Measurements from ENCODE around the gene ISM1. TPM values are rescaled to one million over a fixed set of nuclear protein-coding genes. Genes with fewer than 3 reads are reported as not detected.

ISM1 gene
- total and polyA plus RNA-seq, 8 donors = 0.25 to 14.3 (median 0.97) TPM; not detected in 2

DNA sequence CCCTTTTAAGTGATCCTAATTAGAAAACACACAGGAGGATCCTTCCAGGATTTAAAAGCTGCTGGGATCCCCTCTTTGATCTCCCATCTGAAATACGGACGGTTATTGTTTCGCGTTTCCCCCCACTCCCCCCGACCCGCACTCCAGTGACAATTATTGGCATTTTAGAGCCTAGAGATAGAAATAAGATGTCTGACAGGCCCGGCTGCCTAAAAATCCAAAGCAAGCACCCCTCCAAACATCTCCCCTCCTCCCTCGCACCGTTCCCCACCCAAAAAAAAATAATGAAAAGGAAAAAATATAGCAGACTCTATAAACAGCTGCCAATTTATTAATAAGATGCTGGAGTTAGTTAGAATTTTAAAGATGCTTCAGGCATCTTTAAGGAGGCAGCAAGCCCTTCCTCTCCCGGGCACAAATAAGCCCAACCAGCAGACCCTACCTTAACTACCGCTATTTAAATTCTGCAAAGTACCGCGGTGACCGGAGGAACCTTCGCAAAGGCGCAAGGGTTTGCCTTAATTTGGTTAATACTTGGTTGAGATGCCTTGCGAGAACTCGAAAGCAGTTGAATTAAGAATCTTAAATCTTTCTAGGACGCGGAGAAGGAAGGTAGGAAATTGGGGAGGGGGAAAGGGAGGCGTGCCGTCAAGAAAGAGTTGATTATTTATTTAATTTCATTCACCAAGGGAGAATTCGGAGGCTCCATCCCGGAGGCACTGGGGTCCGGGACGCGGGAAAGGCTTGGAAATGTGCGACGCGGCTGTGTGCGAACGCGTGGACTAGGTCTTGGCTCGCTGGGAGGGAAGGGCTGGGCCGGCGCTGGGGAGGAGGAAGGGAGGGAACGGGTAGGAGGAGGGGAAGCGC lies 1.5 kb upstream of the ISM1 start:
- Histone ChIP-seq H3K9me3 (no peaks in the 10 kb centered on the region), H3K4me3 (peak overlapping the region; percentile 53 to 63 (median 56)), H3K27me3 (peaks cover 7 to 67% (median 52%) of the 10 kb centered on the region in 3 donors), H3K27ac (peak overlapping the region in 1 of 5 donors; percentile 66), H3K4me1 (peaks cover 21 to 30% (median 26%) of the 10 kb centered on the region in 4 donors), H3K36me3 (no peaks in the 10 kb centered on the region)
- TF ChIP-seq, protein P1, sequence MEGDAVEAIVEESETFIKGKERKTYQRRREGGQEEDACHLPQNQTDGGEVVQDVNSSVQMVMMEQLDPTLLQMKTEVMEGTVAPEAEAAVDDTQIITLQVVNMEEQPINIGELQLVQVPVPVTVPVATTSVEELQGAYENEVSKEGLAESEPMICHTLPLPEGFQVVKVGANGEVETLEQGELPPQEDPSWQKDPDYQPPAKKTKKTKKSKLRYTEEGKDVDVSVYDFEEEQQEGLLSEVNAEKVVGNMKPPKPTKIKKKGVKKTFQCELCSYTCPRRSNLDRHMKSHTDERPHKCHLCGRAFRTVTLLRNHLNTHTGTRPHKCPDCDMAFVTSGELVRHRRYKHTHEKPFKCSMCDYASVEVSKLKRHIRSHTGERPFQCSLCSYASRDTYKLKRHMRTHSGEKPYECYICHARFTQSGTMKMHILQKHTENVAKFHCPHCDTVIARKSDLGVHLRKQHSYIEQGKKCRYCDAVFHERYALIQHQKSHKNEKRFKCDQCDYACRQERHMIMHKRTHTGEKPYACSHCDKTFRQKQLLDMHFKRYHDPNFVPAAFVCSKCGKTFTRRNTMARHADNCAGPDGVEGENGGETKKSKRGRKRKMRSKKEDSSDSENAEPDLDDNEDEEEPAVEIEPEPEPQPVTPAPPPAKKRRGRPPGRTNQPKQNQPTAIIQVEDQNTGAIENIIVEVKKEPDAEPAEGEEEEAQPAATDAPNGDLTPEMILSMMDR (IDR thresholded peaks at IDR 0.05) = no peak
- TF ChIP-seq POLR2AphosphoS5 (IDR thresholded peaks at IDR 0.05) (no peak), EP300 (IDR thresholded peaks at IDR 0.05) (no peak), POLR2A (IDR thresholded peaks at IDR 0.05) (no peak)
- DNase-seq = peak in 1 of 2 donors; percentile 6
- 9 to 15% (median 12%) methylated on average over 38 of the region's 38 CpGs for WGBS, 5 donors
- intact Hi-C loops (cut with DNase I; ENCODE audit: low total_unique reads) = no loop called here

- Histone ChIP-seq H3K4me3 (peak overlapping the region; percentile 53 to 63 (median 56)), H3K27me3 (peaks cover 7 to 67% (median 52%) of the 10 kb centered on the region in 3 donors), H3K9me3 (no peaks in the 10 kb centered on the region), H3K36me3 (no peaks in the 10 kb centered on the region), H3K4me1 (peaks cover 21 to 30% (median 26%) of the 10 kb centered on the region in 4 donors), H3K27ac (peak overlapping the region in 2 of 5 donors; percentile 31 to 66)
- TF ChIP-seq, protein P1 (IDR thresholded peaks at IDR 0.05) = no peak
- peak in 1 of 3 donors; percentile 27 for TF ChIP-seq POLR2AphosphoS5 (IDR thresholded peaks at IDR 0.05)
- DNase-seq = peak; percentile 27 to 73
- intact Hi-C loops (cut with DNase I; ENCODE audit: low total_unique reads) = no loop called here
- WGBS, 5 donors = 0 to 2% (median 2%) methylated on average over 26 to 63 of the region's 63 CpGs
These were observed 725 bp upstream of the ISM1 start for GRCh38 chr20:13220194-13220903.

DNA sequence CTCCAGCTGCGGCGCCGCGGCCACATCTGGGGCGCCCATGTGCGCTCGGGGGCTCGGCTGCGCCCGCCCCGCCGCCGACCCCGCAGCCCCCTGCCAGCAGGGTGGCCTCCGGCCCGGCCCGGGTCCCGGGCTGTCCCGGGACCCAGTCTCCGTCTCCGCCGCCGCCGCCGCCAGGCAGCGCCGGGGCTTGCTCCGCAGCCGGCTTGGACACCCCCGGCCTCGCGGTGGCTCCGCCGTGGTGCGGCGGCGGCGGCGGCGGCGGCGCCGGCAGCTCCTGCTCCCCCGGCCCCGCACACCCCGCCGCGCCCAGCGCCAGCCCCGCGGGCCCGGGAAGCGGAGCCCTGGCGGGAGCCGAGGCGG lies 219 bp downstream of the ISM1 start:
- TF ChIP-seq POLR2A (IDR thresholded peaks at IDR 0.05) = no peak
- TF ChIP-seq, protein P1 (IDR thresholded peaks at IDR 0.05) = no peak
- TF ChIP-seq POLR2AphosphoS5 (IDR thresholded peaks at IDR 0.05) = no peak
- TF ChIP-seq EP300 (IDR thresholded peaks at IDR 0.05) = no peak
- Histone ChIP-seq H3K4me1 (peaks cover 21 to 30% (median 26%) of the 10 kb centered on the region in 4 donors), H3K27me3 (peaks cover 7 to 60% (median 47%) of the 10 kb centered on the region in 3 donors), H3K27ac (peak overlapping the region in 1 of 5 donors; percentile 66), H3K36me3 (no peaks in the 10 kb centered on the region), H3K4me3 (peak overlapping the region; percentile 53 to 63 (median 56)), H3K9me3 (peaks cover 0 to 2% (median under 1%) of the 10 kb centered on the region in 4 donors)
- intact Hi-C loops (cut with DNase I; ENCODE audit: low total_unique reads) = no loop called here
- WGBS, 5 donors = 0 to 1% (median 1%) methylated on average over 9 to 51 of the region's 56 CpGs
- no peak for DNase-seq

DNA sequence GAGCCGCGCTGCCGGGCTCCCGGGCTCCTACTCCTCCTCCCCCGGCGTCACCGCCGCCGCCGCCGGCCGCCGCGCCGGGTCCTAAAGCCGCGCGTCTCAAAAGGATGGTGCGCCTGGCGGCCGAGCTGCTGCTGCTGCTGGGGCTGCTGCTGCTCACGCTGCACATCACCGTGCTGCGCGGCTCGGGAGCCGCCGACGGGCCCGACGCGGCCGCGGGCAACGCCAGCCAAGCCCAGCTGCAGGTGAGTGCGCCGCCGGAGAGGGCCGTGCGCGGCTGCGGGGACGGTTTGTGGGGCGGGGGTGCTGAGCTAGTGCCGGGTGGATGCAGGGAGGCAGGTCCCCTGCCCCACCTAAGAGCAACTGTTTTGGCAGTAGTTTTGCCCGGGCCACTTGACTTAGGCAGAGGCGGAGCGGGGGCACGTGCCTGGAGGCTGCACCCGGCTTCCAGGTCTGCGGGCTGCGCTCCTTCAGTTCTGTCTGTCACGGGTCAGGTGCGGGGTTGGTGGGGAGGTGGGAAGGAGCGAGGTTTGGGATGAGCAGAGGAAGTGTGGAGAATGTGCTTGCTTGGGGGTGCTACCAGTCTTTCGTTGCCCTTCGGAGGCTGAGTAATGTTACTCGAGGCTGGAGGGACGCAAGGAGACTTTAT lies 722 bp downstream of the ISM1 start:
- TF ChIP-seq POLR2A (IDR thresholded peaks at IDR 0.05) = no peak
- TF ChIP-seq, protein P1 (IDR thresholded peaks at IDR 0.05) = no peak
- no peak for TF ChIP-seq EP300 (IDR thresholded peaks at IDR 0.05)
- no peak for TF ChIP-seq POLR2AphosphoS5 (IDR thresholded peaks at IDR 0.05)
- peak overlapping the region in 1 of 5 donors; percentile 66 for H3K27ac ChIP-seq
- H3K36me3 ChIP-seq = no peaks in the 10 kb centered on the region
- peaks cover 21 to 30% (median 26%) of the 10 kb centered on the region in 4 donors for H3K4me1 ChIP-seq
- intact Hi-C loops (cut with DNase I; ENCODE audit: low total_unique reads) = no loop called here
- H3K9me3 ChIP-seq = peaks cover 0 to 7% (median 3%) of the 10 kb centered on the region in 4 donors
- H3K4me3 ChIP-seq = peak overlapping the region; percentile 53 to 63 (median 56)
- peak in 1 of 2 donors; percentile 85 for DNase-seq
- 2 to 5% (median 3%) methylated on average over 8 to 59 of the region's 59 CpGs for WGBS, 5 donors
- H3K27me3 ChIP-seq = peaks cover 7 to 55% (median 47%) of the 10 kb centered on the region in 3 donors

All from stomach (tissue), 9 donors.